GM12801 (cell line): ENCODE results near the gene KYNU.

Experiments used
- TF ChIP-seq, protein P1 (sequence below): IDR thresholded peaks from one replicate; pipeline ENCODE4 v1.5.1; 2011; ENCODE audit warnings: control low read depth; ENCODE audit not compliant: insufficient read length; ENCODE audit errors: extremely low read depth

Gene KYNU

GRCh38 chr2:143000599-143000998 lies 123.1 kb downstream of the KYNU start:
- TF ChIP-seq, protein P1, sequence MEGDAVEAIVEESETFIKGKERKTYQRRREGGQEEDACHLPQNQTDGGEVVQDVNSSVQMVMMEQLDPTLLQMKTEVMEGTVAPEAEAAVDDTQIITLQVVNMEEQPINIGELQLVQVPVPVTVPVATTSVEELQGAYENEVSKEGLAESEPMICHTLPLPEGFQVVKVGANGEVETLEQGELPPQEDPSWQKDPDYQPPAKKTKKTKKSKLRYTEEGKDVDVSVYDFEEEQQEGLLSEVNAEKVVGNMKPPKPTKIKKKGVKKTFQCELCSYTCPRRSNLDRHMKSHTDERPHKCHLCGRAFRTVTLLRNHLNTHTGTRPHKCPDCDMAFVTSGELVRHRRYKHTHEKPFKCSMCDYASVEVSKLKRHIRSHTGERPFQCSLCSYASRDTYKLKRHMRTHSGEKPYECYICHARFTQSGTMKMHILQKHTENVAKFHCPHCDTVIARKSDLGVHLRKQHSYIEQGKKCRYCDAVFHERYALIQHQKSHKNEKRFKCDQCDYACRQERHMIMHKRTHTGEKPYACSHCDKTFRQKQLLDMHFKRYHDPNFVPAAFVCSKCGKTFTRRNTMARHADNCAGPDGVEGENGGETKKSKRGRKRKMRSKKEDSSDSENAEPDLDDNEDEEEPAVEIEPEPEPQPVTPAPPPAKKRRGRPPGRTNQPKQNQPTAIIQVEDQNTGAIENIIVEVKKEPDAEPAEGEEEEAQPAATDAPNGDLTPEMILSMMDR = no peak

- TF ChIP-seq, protein P1 = no peak
Measured at GRCh38 chr2:143001501-143001900, 124.0 kb downstream of the KYNU start.

DNA sequence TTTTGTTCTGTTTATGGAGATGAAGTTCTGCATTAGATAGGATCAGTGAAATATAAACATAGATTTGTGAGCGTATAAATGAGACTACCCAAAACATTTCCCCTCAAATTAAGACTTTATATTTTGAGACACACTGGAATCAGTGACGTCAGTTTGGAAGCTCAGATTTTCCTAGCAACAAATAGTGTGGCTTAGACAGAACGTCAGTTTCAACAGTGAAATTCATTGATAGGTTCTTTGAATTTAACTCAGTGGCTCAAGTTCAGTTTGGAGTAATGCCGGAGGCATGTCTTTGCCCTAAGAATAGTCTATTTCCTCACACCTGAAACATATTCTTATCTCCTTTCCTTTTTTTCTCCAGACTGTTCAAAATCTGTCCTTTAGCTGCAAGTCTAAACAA lies 138.2 kb downstream of the KYNU start:
- TF ChIP-seq, protein P1 = no peak

- TF ChIP-seq, protein P1 = no peak
Measured at GRCh38 chr2:143026411-143027054, 149.1 kb downstream of the KYNU start.

DNA sequence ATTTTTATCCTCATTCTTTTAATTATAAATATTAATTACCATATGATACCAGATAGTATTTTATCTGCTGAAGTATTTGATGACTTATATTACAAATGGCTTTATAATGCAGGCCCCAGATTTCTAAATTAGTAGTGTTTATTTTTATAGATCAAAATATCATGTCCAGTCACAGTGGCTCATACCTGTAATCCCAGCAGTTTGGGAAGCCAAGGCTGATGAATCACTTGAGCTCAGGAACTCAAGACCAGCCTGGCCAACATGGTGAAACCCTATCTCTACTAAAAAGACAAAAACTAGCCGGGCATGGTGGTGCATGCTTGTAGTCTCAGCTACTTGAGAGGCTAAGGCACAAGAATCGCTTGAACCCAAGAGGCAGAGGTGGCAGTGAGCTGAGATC lies 151.7 kb downstream of the KYNU start:
- TF ChIP-seq, protein P1 = no peak

- TF ChIP-seq, protein P1 = no peak
Measured at GRCh38 chr2:143030127-143030526, 152.7 kb downstream of the KYNU start.

DNA sequence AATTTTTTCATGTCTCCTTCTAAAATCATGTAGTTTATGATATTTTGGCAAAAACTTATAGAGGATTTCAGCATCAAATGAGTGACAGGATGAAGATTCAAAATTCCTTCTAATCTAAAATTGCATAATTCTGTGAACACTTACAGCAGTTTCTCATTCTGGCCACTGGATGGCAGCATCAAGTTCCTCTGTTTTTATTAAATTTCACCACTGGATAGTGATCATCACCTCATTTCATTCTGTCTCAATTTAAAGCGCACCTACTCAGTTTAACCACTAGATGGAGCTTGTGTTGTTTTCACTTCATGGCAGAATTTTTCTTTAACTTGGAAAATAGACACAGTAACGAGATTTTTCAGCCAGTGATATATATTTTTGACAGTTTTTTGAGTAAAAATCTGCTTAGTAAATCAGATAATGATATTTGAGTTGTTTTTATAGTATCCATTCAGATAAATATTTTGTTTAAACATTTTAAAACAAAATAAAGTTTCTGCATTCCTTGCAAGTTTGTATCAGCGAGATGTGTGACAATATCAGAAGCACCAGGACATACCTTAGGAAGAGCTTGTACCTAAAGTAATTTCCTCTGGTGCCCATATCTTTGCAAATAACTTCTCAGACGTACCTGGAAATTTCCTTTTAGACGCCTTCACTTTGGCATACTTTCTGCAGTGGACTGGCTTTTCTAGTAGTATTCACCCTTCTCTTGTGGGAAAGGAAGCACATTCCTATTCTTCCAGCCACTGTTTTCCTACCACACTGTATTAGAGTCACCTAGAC lies 157.0 kb downstream of the KYNU start:
- TF ChIP-seq, protein P1 = peak; percentile 66
